ENCODE data around the gene KIF16B.

DNA sequence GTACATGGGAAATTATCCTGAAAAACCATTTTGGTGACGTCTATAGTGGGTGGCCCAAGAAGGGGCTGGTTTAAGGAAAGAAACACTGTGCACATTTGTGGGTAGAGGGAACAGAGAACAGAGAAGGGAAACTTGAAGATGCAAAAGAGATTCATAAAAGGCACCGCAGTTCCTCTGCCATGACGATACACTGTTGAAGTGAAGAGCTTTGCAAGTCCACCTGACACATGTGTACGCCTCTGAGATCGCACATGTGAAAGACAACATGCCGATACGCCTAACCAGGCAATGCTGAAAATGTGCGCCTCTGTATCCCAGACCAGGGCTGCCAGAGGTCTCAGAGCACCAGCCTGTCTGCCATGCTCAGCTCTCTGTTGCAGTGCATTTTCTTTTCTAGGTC lies 180.9 kb downstream of the KIF16B start:
- TF ChIP-seq, protein P1, sequence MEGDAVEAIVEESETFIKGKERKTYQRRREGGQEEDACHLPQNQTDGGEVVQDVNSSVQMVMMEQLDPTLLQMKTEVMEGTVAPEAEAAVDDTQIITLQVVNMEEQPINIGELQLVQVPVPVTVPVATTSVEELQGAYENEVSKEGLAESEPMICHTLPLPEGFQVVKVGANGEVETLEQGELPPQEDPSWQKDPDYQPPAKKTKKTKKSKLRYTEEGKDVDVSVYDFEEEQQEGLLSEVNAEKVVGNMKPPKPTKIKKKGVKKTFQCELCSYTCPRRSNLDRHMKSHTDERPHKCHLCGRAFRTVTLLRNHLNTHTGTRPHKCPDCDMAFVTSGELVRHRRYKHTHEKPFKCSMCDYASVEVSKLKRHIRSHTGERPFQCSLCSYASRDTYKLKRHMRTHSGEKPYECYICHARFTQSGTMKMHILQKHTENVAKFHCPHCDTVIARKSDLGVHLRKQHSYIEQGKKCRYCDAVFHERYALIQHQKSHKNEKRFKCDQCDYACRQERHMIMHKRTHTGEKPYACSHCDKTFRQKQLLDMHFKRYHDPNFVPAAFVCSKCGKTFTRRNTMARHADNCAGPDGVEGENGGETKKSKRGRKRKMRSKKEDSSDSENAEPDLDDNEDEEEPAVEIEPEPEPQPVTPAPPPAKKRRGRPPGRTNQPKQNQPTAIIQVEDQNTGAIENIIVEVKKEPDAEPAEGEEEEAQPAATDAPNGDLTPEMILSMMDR (IDR thresholded peaks at IDR 0.05), result no peak
- TF ChIP-seq POLR2A (IDR thresholded peaks at IDR 0.05) (no peak), POLR2AphosphoS5 (IDR thresholded peaks at IDR 0.05) (no peak)

Data from sigmoid colon (tissue), 4 donors.